WTC11 (cell line): ENCODE results near the gene ARHGAP15. TPM values are rescaled to one million over a fixed set of nuclear protein-coding genes. Genes with fewer than 3 reads are reported as not detected.
A peak's percentile ranks its signal among the peaks of the same experiment; 100 is the strongest.

Source experiments
- ATAC-seq: fragments of 200-7000 bp; cut with Tn5 transposase; 2 replicates; pipeline ENCODE4 v1.10.0; 2021; ENCODE audit warnings: mild to moderate bottlenecking, moderate library complexity
- CTCF ChIA-PET: fragments of 300-600 bp; sonication (Branson Sonifier 250); formaldehyde crosslinking; loops from one replicate; lab custom pipeline; 2021; ENCODE audit warnings: antibody characterized with exemption; lab: Charles Lee
- POLR2A ChIA-PET: fragments of 350-600 bp; sonication (Branson Sonifier 250); formaldehyde crosslinking; loops from one replicate; lab custom pipeline; 2021; ENCODE audit warnings: antibody characterized with exemption; lab: Charles Lee
- DNase-seq: peaks from one replicate; pipeline ENCODE4 v3.0.0; 2021; ENCODE audit warnings: low spot score
- H3K27ac Mint-ChIP-seq: 2 replicates; pipeline ENCODE4 v1.8.0; 2021; ENCODE audit warnings: mixed read lengths
- H3K27me3 Mint-ChIP-seq: 2 replicates; pipeline ENCODE4 v1.8.0; 2021; ENCODE audit warnings: low read depth, mild to moderate bottlenecking, moderate library complexity, mixed read lengths
- H3K36me3 Mint-ChIP-seq: 2 replicates; pipeline ENCODE4 v1.8.0; 2021; ENCODE audit warnings: mixed read lengths
- H3K4me1 Mint-ChIP-seq: 2 replicates; pipeline ENCODE4 v1.8.0; 2022; ENCODE audit warnings: mixed read lengths
- H3K4me3 Mint-ChIP-seq: 2 replicates; pipeline ENCODE4 v1.8.0; 2021; ENCODE audit warnings: mild to moderate bottlenecking, moderate library complexity, mixed read lengths
- H3K9me3 Mint-ChIP-seq: 2 replicates; pipeline ENCODE4 v1.8.0; 2021; ENCODE audit warnings: mixed read lengths
- ATF1 ChIP-seq: sonication (generic); formaldehyde crosslinking; IDR thresholded peaks from 2 replicates; pipeline ENCODE4 v1.8.1; 2023; ENCODE audit warnings: mild to moderate bottlenecking, moderate library complexity, missing genetic modification reagents
- ETV6 ChIP-seq: sonication (generic); formaldehyde crosslinking; IDR thresholded peaks from 2 replicates; pipeline ENCODE4 v1.8.1; 2022; ENCODE audit warnings: mild to moderate bottlenecking, missing genetic modification reagents
- FOXK1 ChIP-seq: sonication (generic); formaldehyde crosslinking; IDR thresholded peaks from 2 replicates; pipeline ENCODE4 v1.8.0; 2022; ENCODE audit warnings: mild to moderate bottlenecking, moderate library complexity, missing genetic modification reagents
- FOXP1 ChIP-seq: sonication (generic); formaldehyde crosslinking; IDR thresholded peaks from 2 replicates; pipeline ENCODE4 v1.8.0; 2022; ENCODE audit warnings: missing genetic modification reagents, mild to moderate bottlenecking, moderate library complexity, borderline replicate concordance
- GTF2I ChIP-seq: fragments of 250-450 bp; sonication (Bioruptor Pico); conservative IDR thresholded peaks from 2 replicates; pipeline ENCODE4 v1.4.0; 2021; ENCODE audit warnings: mild to moderate bottlenecking
- JUN ChIP-seq: sonication (generic); formaldehyde crosslinking; IDR thresholded peaks from 2 replicates; pipeline ENCODE4 v1.8.0; 2023; ENCODE audit warnings: mild to moderate bottlenecking, missing genetic modification reagents
- NR1H2 ChIP-seq: sonication (generic); formaldehyde crosslinking; IDR thresholded peaks from 2 replicates; pipeline ENCODE4 v1.9.0; 2021; ENCODE audit warnings: mild to moderate bottlenecking, moderate library complexity, missing genetic modification reagents
- SMAD4 ChIP-seq: sonication (generic); formaldehyde crosslinking; IDR thresholded peaks from 2 replicates; pipeline ENCODE4 v1.8.0; 2022; ENCODE audit warnings: mild to moderate bottlenecking, missing genetic modification reagents
- SOX15 ChIP-seq: fragments of 250-450 bp; sonication (Bioruptor Pico); IDR thresholded peaks from 2 replicates; pipeline ENCODE4 v1.9.0; 2021; ENCODE audit warnings: mild to moderate bottlenecking
- SP1 ChIP-seq: sonication (generic); formaldehyde crosslinking; conservative IDR thresholded peaks from 2 replicates; pipeline ENCODE4 v1.8.1; 2022; ENCODE audit warnings: missing genetic modification reagents
- TEAD1 ChIP-seq: sonication (generic); formaldehyde crosslinking; IDR thresholded peaks from 2 replicates; pipeline ENCODE4 v1.8.0; 2022; ENCODE audit warnings: mild to moderate bottlenecking, missing genetic modification reagents
- TEAD4 ChIP-seq: sonication (generic); formaldehyde crosslinking; IDR thresholded peaks from 2 replicates; pipeline ENCODE4 v1.8.0; 2022; ENCODE audit warnings: mild to moderate bottlenecking, missing genetic modification reagents
- ZNF121 ChIP-seq: sonication (generic); formaldehyde crosslinking; IDR thresholded peaks from 2 replicates; pipeline ENCODE4 v1.8.0; 2023; ENCODE audit warnings: missing genetic modification reagents
- ZNF416 ChIP-seq: fragments of 250-450 bp; sonication (Bioruptor Pico); IDR thresholded peaks from 2 replicates; pipeline ENCODE4 v1.9.0; 2021; ENCODE audit warnings: mild to moderate bottlenecking, inconsistent platforms
- ZNF423 ChIP-seq: fragments of 250-450 bp; sonication (Bioruptor Pico); IDR thresholded peaks from 2 replicates; pipeline ENCODE4 v2.1.2; 2022; ENCODE audit warnings: mild to moderate bottlenecking, moderate library complexity
- total RNA-seq: library from RNA; stranded (reverse); gene quantifications from 3 replicates; pipeline ENCODE4 v1.2.3, GENCODE V29; 2021
- TF ChIP-seq, protein P1 (sequence below): sonication (generic); formaldehyde crosslinking; IDR thresholded peaks from 2 replicates; pipeline ENCODE4 v1.8.1; 2022; ENCODE audit warnings: mild to moderate bottlenecking, missing genetic modification reagents, moderate library complexity, borderline replicate concordance
- TF ChIP-seq, protein P2 (sequence below): sonication (generic); formaldehyde crosslinking; IDR thresholded peaks from 2 replicates; pipeline ENCODE4 v1.8.1; 2022; ENCODE audit warnings: missing genetic modification reagents, borderline replicate concordance
- TF ChIP-seq, protein P3 (sequence below): sonication (generic); formaldehyde crosslinking; IDR thresholded peaks from 2 replicates; pipeline ENCODE4 v1.8.0; 2022; ENCODE audit warnings: mild to moderate bottlenecking, missing genetic modification reagents
- TF ChIP-seq, protein P4 (sequence below): sonication (generic); formaldehyde crosslinking; IDR thresholded peaks from 2 replicates; pipeline ENCODE4 v1.8.1; 2023; ENCODE audit warnings: mild to moderate bottlenecking, missing genetic modification reagents
- TF ChIP-seq, protein P5 (sequence below): sonication (generic); formaldehyde crosslinking; IDR thresholded peaks from 2 replicates; pipeline ENCODE4 v1.8.0; 2022; ENCODE audit warnings: mild to moderate bottlenecking, missing genetic modification reagents
- TF ChIP-seq, protein P6 (sequence below): fragments of 200-600 bp; IDR thresholded peaks from 2 replicates; pipeline ENCODE4 v1.8.0; 2022; ENCODE audit warnings: antibody characterized with exemption
- TF ChIP-seq, protein P7 (sequence below): sonication (generic); formaldehyde crosslinking; IDR thresholded peaks from 2 replicates; pipeline ENCODE4 v1.8.1; 2023; ENCODE audit warnings: mild to moderate bottlenecking, missing genetic modification reagents, borderline replicate concordance

Gene ARHGAP15
- total RNA-seq, 1 experiment from 2014 or later, result 0.28 TPM

DNA sequence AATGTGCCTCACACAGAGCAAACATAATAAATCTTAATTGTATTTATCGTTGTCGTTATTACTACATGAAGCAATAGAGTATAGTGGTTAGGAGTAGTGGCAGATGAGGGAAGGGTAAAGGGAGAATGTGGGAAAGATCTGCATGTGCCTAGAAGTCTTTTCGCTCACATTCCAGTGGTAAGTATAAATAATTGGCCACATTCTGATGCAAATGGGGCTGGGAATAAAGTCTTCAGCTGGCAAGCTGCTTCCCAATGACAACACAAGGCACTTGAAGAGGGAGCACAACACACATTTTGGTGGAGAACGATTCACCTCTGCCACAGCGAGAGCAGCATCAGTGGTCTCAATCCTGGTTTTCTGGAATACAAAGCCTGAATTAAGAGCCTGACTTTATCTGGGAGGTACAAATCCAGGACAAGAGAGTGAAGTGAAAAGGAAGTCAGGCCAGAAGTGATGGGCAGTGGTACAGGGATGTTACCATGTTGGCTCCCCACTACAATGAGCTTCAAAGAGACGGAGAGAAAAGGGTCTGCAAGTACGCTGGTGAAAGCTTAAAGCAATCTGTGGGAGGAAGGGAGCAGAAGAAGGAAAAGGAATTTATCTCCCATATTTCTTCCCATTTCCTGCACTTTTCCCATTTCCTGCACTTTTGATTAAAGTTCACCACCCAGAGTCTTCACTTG is 112.3 kb downstream of the ARHGAP15 start:
- peak overlapping the region; percentile 97 for H3K27ac Mint-ChIP-seq
- TF ChIP-seq ETV6 (0 out of 2 replicates have a peak, but pooled peaks have one; percentile 28), TEAD1 (peak; percentile 39; the same call in 1 of the 2 replicates), FOXP1 (CRISPR knock-in tag) (no peak), NR1H2 (CRISPR knock-in tag) (no peak), ATF1 (no peak), FOXK1 (peak; percentile 20; the same call in 1 of the 2 replicates)
- TF ChIP-seq, protein P1, sequence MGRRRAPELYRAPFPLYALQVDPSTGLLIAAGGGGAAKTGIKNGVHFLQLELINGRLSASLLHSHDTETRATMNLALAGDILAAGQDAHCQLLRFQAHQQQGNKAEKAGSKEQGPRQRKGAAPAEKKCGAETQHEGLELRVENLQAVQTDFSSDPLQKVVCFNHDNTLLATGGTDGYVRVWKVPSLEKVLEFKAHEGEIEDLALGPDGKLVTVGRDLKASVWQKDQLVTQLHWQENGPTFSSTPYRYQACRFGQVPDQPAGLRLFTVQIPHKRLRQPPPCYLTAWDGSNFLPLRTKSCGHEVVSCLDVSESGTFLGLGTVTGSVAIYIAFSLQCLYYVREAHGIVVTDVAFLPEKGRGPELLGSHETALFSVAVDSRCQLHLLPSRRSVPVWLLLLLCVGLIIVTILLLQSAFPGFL, result no peak
- TF ChIP-seq, protein P2, sequence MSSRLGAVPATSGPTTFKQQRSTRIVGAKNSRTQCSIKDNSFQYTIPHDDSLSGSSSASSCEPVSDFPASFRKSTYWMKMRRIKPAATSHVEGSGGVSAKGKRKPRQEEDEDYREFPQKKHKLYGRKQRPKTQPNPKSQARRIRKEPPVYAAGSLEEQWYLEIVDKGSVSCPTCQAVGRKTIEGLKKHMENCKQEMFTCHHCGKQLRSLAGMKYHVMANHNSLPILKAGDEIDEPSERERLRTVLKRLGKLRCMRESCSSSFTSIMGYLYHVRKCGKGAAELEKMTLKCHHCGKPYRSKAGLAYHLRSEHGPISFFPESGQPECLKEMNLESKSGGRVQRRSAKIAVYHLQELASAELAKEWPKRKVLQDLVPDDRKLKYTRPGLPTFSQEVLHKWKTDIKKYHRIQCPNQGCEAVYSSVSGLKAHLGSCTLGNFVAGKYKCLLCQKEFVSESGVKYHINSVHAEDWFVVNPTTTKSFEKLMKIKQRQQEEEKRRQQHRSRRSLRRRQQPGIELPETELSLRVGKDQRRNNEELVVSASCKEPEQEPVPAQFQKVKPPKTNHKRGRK, result no peak
- TF ChIP-seq, all 79 proteins: peak for 3
- Mint-ChIP-seq H3K4me3 (peak overlapping the region; percentile 39), H3K27me3 (no peaks in the 10 kb centered on the region), H3K4me1 (peaks cover 15% of the 10 kb centered on the region), H3K36me3 (no peaks in the 10 kb centered on the region), H3K9me3 (no peaks in the 10 kb centered on the region)
- ChIA-PET CTCF (interaction anchor here (1.3 to 1.8 kb wide), 4 partner anchors 12 to 43 kb away, joined by 3 to 10 read pairs (median 6); no protein-coding TSS in a partner anchor), POLR2A (no interaction called here)
- ATAC-seq (peak; percentile 98), DNase-seq (peak; percentile 15)

DNA sequence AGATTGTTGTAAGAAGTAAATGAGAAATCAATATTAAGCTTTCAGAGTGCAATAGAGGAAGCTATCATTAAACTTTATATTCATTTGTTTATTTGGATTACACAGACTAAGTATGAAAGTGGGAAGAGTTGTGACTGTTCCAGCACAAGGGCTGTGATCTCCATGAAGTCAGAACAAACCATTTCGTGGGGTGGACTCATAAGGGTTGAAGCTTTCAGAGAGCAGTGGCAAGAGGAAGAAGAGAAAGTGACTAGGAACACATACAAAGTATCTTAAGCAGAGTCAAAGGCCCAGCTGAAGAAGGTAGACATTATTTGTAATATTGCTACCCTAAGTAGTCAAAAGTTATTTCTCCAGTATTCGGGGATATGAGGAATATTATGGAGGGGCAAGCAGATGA is 117.0 kb downstream of the ARHGAP15 start:
- no peak overlapping the region for H3K4me3 Mint-ChIP-seq
- ChIA-PET POLR2A (no interaction called here), CTCF (interaction anchor here (1.1 kb wide), 1 partner anchor 13 kb away, joined by 3 read pairs; no protein-coding TSS in a partner anchor)
- peaks cover 10% of the 10 kb centered on the region for H3K4me1 Mint-ChIP-seq
- ATAC-seq (no peak), DNase-seq (no peak)
- no peaks in the 10 kb centered on the region for H3K36me3 Mint-ChIP-seq
- H3K9me3 Mint-ChIP-seq, result no peaks in the 10 kb centered on the region
- no peak overlapping the region for H3K27ac Mint-ChIP-seq
- no peaks in the 10 kb centered on the region for H3K27me3 Mint-ChIP-seq
- no peak for TF ChIP-seq ZNF121 (CRISPR knock-in tag)
- TF ChIP-seq, protein P3, sequence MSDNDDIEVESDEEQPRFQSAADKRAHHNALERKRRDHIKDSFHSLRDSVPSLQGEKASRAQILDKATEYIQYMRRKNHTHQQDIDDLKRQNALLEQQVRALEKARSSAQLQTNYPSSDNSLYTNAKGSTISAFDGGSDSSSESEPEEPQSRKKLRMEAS (CRISPR knock-in tag), result no peak
- TF ChIP-seq, protein P4, sequence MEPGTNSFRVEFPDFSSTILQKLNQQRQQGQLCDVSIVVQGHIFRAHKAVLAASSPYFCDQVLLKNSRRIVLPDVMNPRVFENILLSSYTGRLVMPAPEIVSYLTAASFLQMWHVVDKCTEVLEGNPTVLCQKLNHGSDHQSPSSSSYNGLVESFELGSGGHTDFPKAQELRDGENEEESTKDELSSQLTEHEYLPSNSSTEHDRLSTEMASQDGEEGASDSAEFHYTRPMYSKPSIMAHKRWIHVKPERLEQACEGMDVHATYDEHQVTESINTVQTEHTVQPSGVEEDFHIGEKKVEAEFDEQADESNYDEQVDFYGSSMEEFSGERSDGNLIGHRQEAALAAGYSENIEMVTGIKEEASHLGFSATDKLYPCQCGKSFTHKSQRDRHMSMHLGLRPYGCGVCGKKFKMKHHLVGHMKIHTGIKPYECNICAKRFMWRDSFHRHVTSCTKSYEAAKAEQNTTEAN (CRISPR knock-in tag), result no peak
- TF ChIP-seq, protein P5, sequence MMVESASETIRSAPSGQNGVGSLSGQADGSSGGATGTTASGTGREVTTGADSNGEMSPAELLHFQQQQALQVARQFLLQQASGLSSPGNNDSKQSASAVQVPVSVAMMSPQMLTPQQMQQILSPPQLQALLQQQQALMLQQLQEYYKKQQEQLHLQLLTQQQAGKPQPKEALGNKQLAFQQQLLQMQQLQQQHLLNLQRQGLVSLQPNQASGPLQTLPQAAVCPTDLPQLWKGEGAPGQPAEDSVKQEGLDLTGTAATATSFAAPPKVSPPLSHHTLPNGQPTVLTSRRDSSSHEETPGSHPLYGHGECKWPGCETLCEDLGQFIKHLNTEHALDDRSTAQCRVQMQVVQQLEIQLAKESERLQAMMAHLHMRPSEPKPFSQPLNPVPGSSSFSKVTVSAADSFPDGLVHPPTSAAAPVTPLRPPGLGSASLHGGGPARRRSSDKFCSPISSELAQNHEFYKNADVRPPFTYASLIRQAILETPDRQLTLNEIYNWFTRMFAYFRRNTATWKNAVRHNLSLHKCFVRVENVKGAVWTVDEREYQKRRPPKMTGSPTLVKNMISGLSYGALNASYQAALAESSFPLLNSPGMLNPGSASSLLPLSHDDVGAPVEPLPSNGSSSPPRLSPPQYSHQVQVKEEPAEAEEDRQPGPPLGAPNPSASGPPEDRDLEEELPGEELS (CRISPR knock-in tag), result no peak
- no peak for TF ChIP-seq ZNF416 (CRISPR knock-in tag)
- no peak for TF ChIP-seq SOX15 (CRISPR knock-in tag)
- TF ChIP-seq ZNF423 (CRISPR knock-in tag), result no peak
- TF ChIP-seq, protein P6, sequence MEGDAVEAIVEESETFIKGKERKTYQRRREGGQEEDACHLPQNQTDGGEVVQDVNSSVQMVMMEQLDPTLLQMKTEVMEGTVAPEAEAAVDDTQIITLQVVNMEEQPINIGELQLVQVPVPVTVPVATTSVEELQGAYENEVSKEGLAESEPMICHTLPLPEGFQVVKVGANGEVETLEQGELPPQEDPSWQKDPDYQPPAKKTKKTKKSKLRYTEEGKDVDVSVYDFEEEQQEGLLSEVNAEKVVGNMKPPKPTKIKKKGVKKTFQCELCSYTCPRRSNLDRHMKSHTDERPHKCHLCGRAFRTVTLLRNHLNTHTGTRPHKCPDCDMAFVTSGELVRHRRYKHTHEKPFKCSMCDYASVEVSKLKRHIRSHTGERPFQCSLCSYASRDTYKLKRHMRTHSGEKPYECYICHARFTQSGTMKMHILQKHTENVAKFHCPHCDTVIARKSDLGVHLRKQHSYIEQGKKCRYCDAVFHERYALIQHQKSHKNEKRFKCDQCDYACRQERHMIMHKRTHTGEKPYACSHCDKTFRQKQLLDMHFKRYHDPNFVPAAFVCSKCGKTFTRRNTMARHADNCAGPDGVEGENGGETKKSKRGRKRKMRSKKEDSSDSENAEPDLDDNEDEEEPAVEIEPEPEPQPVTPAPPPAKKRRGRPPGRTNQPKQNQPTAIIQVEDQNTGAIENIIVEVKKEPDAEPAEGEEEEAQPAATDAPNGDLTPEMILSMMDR, result no peak
- TF ChIP-seq JUN, result no peak
- TF ChIP-seq, protein P7, sequence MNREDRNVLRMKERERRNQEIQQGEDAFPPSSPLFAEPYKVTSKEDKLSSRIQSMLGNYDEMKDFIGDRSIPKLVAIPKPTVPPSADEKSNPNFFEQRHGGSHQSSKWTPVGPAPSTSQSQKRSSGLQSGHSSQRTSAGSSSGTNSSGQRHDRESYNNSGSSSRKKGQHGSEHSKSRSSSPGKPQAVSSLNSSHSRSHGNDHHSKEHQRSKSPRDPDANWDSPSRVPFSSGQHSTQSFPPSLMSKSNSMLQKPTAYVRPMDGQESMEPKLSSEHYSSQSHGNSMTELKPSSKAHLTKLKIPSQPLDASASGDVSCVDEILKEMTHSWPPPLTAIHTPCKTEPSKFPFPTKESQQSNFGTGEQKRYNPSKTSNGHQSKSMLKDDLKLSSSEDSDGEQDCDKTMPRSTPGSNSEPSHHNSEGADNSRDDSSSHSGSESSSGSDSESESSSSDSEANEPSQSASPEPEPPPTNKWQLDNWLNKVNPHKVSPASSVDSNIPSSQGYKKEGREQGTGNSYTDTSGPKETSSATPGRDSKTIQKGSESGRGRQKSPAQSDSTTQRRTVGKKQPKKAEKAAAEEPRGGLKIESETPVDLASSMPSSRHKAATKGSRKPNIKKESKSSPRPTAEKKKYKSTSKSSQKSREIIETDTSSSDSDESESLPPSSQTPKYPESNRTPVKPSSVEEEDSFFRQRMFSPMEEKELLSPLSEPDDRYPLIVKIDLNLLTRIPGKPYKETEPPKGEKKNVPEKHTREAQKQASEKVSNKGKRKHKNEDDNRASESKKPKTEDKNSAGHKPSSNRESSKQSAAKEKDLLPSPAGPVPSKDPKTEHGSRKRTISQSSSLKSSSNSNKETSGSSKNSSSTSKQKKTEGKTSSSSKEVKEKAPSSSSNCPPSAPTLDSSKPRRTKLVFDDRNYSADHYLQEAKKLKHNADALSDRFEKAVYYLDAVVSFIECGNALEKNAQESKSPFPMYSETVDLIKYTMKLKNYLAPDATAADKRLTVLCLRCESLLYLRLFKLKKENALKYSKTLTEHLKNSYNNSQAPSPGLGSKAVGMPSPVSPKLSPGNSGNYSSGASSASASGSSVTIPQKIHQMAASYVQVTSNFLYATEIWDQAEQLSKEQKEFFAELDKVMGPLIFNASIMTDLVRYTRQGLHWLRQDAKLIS (CRISPR knock-in tag), result no peak
- no peak for TF ChIP-seq TEAD4
- no peak for TF ChIP-seq FOXP1 (CRISPR knock-in tag)
- TF ChIP-seq SMAD4 (CRISPR knock-in tag), result no peak
- no peak for TF ChIP-seq GTF2I (CRISPR knock-in tag)
- no peak for TF ChIP-seq SP1 (CRISPR knock-in tag)
